HepG2 (cell line): ENCODE measurements around the gene SRSF1. TPM values are rescaled to one million over a fixed set of nuclear protein-coding genes. Genes with fewer than 3 reads are reported as not detected.
A peak's percentile ranks its signal among the peaks of the same experiment; 100 is the strongest.

Experiments
- FOXO1 ChIP-seq: sonication (generic); formaldehyde crosslinking; IDR thresholded peaks from 2 replicates; pipeline ENCODE4 v1.4.0; 2020; ENCODE audit warnings: missing genetic modification reagents
- HNF4G ChIP-seq, 2 experiments: sonication (generic) in 1 of 2; formaldehyde crosslinking in 1 of 2; IDR thresholded peaks; 2 replicates each; pipeline versions ENCODE4 v1.4.0 to v1.6.1; 2011 to 2020; ENCODE audit warnings: borderline replicate concordance in 2 of 2, low read depth in 2 of 2, mild to moderate bottlenecking in 2 of 2, low read length in 1 of 2, missing genetic modification reagents in 1 of 2, moderate library complexity in 1 of 2
- LCORL ChIP-seq, 2 experiments: fragments of 450-650 bp in 1 of 2; sonication (generic) in 1 of 2; formaldehyde crosslinking in 1 of 2; IDR thresholded peaks; 2 replicates each; pipeline versions ENCODE4 v1.5.0 to v1.6.1; 2017 to 2020; ENCODE audit warnings: antibody characterized with exemption in 1 of 2, missing genetic modification reagents in 1 of 2
- MIER2 ChIP-seq: IDR thresholded peaks from 2 replicates; pipeline ENCODE4 v1.6.1; 2016; ENCODE audit warnings: missing biosample characterization, missing genetic modification reagents
- NAIF1 ChIP-seq: sonication (generic); formaldehyde crosslinking; IDR thresholded peaks from 2 replicates; pipeline ENCODE4 v1.5.0; 2020; ENCODE audit warnings: mild to moderate bottlenecking, missing genetic modification reagents, borderline replicate concordance
- NR3C1 ChIP-seq: sonication (generic); formaldehyde crosslinking; IDR thresholded peaks from 2 replicates; pipeline ENCODE4 v1.4.0; 2020; ENCODE audit warnings: missing genetic modification reagents
- PAWR ChIP-seq: sonication (generic); formaldehyde crosslinking; IDR thresholded peaks from 2 replicates; pipeline ENCODE4 v1.4.0; 2020; ENCODE audit warnings: missing genetic modification reagents, mild to moderate bottlenecking, borderline replicate concordance
- POGZ ChIP-seq: sonication (generic); formaldehyde crosslinking; IDR thresholded peaks from 2 replicates; pipeline ENCODE4 v1.4.0; 2020; ENCODE audit warnings: mild to moderate bottlenecking, missing genetic modification reagents
- TOPORS ChIP-seq: sonication (generic); formaldehyde crosslinking; IDR thresholded peaks from 2 replicates; pipeline ENCODE4 v1.8.0; 2023; ENCODE audit warnings: mild to moderate bottlenecking, missing genetic modification reagents
- ZBTB38 ChIP-seq: sonication (generic); formaldehyde crosslinking; IDR thresholded peaks from 2 replicates; pipeline ENCODE4 v1.5.1; 2020; ENCODE audit warnings: mild to moderate bottlenecking, missing genetic modification reagents
- ZNF253 ChIP-seq: sonication (generic); formaldehyde crosslinking; IDR thresholded peaks from 2 replicates; pipeline ENCODE4 v1.8.0; 2022; ENCODE audit warnings: mild to moderate bottlenecking, missing genetic modification reagents, borderline replicate concordance
- ZNF264 ChIP-seq: sonication (generic); formaldehyde crosslinking; IDR thresholded peaks from 2 replicates; pipeline ENCODE4 v1.4.0; 2020; ENCODE audit warnings: missing genetic modification reagents
- ZNF383 ChIP-seq: sonication (generic); formaldehyde crosslinking; IDR thresholded peaks from 2 replicates; pipeline ENCODE4 v1.4.0; 2020; ENCODE audit warnings: missing genetic modification reagents, mild to moderate bottlenecking, borderline replicate concordance
- ZNF468 ChIP-seq: sonication (generic); formaldehyde crosslinking; IDR thresholded peaks from 2 replicates; pipeline ENCODE4 v1.8.0; 2022; ENCODE audit warnings: mild to moderate bottlenecking, moderate library complexity, missing genetic modification reagents
- ZNF567 ChIP-seq: sonication (generic); formaldehyde crosslinking; IDR thresholded peaks from 2 replicates; pipeline ENCODE4 v1.8.1; 2023; ENCODE audit warnings: mild to moderate bottlenecking, missing genetic modification reagents, borderline replicate concordance
- ZNF570 ChIP-seq: sonication (generic); formaldehyde crosslinking; IDR thresholded peaks from 2 replicates; pipeline ENCODE4 v1.4.0; 2020; ENCODE audit warnings: mild to moderate bottlenecking, missing genetic modification reagents, borderline replicate concordance
- polyA plus RNA-seq, 8 experiments: library from polyadenylated mRNA; depleted of rRNA in 3 of 8; stranded (reverse) in 7 of 8; unstranded in 1 of 8; fragments of >200 nt; fragmentation: Illumina TruSeq in 4 of 8; extraction: Trizol in 4 of 8; gene quantifications; 2 replicates each; pipeline versions ENCODE4 v1.2.1 to v1.2.3, GENCODE V29; 2011 to 2016; ENCODE audit warnings: low read depth in 4 of 8, missing spikeins in 1 of 8, mixed read lengths in 1 of 8; ENCODE audit not compliant: insufficient read depth in 1 of 8
- total RNA-seq, 5 experiments: library from RNA; depleted of rRNA; stranded (reverse); fragments of >200 nt; fragmentation: Illumina TruSeq; extraction: Trizol; gene quantifications; 2 replicates each; pipeline ENCODE4 v1.2.3, GENCODE V29; 2016; ENCODE audit warnings: low read depth in 1 of 5
- TF ChIP-seq, protein P1 (sequence below): sonication (generic); formaldehyde crosslinking; IDR thresholded peaks from 2 replicates; pipeline ENCODE4 v1.5.1; 2020; ENCODE audit warnings: mild to moderate bottlenecking, missing genetic modification reagents, borderline replicate concordance
- TF ChIP-seq, protein P2 (sequence below): sonication (generic); formaldehyde crosslinking; IDR thresholded peaks from 2 replicates; pipeline ENCODE4 v1.4.0; 2020; ENCODE audit warnings: mild to moderate bottlenecking, missing genetic modification reagents
- TF ChIP-seq, protein P3 (sequence below): sonication (generic); formaldehyde crosslinking; IDR thresholded peaks from 2 replicates; pipeline ENCODE4 v1.4.0; 2020; ENCODE audit warnings: missing genetic modification reagents
- TF ChIP-seq, protein P4 (sequence below): sonication (generic); formaldehyde crosslinking; IDR thresholded peaks from 2 replicates; pipeline ENCODE4 v1.9.0; 2021; ENCODE audit warnings: missing genetic modification reagents, mild to moderate bottlenecking, borderline replicate concordance
- TF ChIP-seq, protein P5 (sequence below): sonication (generic); formaldehyde crosslinking; IDR thresholded peaks from 2 replicates; pipeline ENCODE4 v1.4.0; 2020; ENCODE audit warnings: missing genetic modification reagents, borderline replicate concordance

The SRSF1 gene
- total and polyA plus RNA-seq, 2 of the 13 experiments (the other 11 are each of a cell fraction or from before 2014, with no cell fraction given): 142 to 445 TPM

DNA sequence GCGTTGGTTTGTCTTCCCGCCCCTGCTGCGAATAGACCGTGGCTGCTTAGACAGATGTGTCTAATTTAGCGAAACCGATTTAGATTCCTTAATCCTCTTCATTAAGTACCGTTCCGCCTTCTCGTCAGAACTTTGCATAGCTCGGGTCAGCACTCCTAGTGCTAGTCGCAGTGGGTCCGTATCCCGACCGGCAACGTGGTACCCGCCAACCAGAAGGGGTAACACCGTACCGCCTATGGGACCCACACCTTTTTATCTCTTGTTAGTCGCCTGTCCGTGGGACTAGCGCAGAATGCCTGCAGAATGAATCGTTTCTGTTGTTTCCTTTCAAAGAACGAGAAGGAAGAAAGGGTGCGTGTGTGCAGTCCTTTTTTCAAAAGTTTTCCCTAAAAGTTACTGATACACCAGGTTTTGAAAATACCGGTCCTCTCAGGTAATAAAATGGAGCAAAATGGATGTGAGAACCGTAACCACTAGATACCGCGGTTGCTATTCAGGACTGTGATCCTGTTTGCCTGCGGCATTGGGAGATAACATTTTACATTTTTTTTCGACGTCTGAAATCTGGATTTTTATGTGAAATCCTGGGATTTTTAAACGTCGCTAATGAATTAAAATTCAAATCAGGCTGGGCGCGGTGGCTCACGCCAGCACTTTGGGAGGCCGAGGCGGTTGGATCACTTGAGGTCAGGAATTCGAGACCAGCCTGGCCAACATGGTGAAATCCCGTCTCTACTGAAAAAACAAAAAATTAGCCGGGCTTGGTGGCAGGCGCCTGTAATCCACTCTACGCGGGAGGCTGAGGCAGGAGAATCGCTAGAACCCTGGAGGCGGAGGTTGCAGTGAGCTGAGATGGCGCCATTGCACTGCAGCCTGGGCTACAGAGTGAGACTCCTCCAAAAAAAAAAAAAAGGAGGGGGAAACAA lies 998 bp upstream of the SRSF1 start (continued):
- TF ChIP-seq MIER2 (CRISPR knock-in tag): peak; percentile 4; the same call in 1 of the 2 replicates
- TF ChIP-seq ZBTB38: peak; percentile 28; the same call in 1 of the 2 replicates
- TF ChIP-seq ZNF383: no peak
- TF ChIP-seq, protein P1, sequence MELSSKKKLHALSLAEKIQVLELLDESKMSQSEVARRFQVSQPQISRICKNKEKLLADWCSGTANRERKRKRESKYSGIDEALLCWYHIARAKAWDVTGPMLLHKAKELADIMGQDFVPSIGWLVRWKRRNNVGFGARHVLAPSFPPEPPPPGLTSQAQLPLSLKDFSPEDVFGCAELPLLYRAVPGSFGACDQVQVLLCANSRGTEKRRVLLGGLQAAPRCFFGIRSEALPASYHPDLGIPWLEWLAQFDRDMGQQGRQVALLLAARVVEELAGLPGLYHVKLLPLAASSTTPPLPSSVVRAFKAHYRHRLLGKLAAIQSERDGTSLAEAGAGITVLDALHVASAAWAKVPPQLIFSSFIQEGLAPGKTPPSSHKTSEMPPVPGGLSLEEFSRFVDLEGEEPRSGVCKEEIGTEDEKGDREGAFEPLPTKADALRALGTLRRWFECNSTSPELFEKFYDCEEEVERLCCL (CRISPR knock-in tag): no peak
- TF ChIP-seq, protein P2, sequence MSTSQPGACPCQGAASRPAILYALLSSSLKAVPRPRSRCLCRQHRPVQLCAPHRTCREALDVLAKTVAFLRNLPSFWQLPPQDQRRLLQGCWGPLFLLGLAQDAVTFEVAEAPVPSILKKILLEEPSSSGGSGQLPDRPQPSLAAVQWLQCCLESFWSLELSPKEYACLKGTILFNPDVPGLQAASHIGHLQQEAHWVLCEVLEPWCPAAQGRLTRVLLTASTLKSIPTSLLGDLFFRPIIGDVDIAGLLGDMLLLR (CRISPR knock-in tag): no peak
- TF ChIP-seq NAIF1 (CRISPR knock-in tag): peak; percentile 98
- TF ChIP-seq ZNF253 (CRISPR knock-in tag): 0 out of 2 replicates have a peak, but pooled peaks have one; percentile 68
- 0 out of 2 replicates have a peak, but pooled peaks have one; percentile 15 for TF ChIP-seq PAWR
- TF ChIP-seq POGZ (CRISPR knock-in tag): peak; percentile 37; the same call in 1 of the 2 replicates
- peak; percentile 79; the same call in 1 of the 2 replicates for TF ChIP-seq ZNF468 (CRISPR knock-in tag)
- TF ChIP-seq, protein P3, sequence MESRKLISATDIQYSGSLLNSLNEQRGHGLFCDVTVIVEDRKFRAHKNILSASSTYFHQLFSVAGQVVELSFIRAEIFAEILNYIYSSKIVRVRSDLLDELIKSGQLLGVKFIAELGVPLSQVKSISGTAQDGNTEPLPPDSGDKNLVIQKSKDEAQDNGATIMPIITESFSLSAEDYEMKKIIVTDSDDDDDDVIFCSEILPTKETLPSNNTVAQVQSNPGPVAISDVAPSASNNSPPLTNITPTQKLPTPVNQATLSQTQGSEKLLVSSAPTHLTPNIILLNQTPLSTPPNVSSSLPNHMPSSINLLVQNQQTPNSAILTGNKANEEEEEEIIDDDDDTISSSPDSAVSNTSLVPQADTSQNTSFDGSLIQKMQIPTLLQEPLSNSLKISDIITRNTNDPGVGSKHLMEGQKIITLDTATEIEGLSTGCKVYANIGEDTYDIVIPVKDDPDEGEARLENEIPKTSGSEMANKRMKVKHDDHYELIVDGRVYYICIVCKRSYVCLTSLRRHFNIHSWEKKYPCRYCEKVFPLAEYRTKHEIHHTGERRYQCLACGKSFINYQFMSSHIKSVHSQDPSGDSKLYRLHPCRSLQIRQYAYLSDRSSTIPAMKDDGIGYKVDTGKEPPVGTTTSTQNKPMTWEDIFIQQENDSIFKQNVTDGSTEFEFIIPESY: peak; percentile 80
- TF ChIP-seq, protein P4, sequence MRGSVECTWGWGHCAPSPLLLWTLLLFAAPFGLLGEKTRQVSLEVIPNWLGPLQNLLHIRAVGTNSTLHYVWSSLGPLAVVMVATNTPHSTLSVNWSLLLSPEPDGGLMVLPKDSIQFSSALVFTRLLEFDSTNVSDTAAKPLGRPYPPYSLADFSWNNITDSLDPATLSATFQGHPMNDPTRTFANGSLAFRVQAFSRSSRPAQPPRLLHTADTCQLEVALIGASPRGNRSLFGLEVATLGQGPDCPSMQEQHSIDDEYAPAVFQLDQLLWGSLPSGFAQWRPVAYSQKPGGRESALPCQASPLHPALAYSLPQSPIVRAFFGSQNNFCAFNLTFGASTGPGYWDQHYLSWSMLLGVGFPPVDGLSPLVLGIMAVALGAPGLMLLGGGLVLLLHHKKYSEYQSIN (CRISPR knock-in tag): 0 out of 2 replicates have a peak, but pooled peaks have one; percentile 26
- TF ChIP-seq LCORL (IDR thresholded peaks at IDR 0.05): no peak
- TF ChIP-seq LCORL (CRISPR knock-in tag; IDR thresholded peaks at IDR 0.05): no peak
- TF ChIP-seq TOPORS: no peak
- 0 out of 2 replicates have a peak, but pooled peaks have one; percentile 6 for TF ChIP-seq ZNF570 (CRISPR knock-in tag)
- TF ChIP-seq ZNF264: no peak
- 0 out of 2 replicates have a peak, but pooled peaks have one; percentile 8 for TF ChIP-seq FOXO1 (CRISPR knock-in tag)
- TF ChIP-seq HNF4G (IDR thresholded peaks at IDR 0.05; ENCODE audit: borderline replicate concordance, low read depth, low read length): 0 out of 2 replicates have a peak, but pooled peaks have one; percentile 2
- TF ChIP-seq HNF4G (CRISPR knock-in tag; IDR thresholded peaks at IDR 0.05; ENCODE audit: borderline replicate concordance, low read depth): no peak
- TF ChIP-seq NR3C1: no peak
- no peak for TF ChIP-seq ZNF567 (CRISPR knock-in tag)
- TF ChIP-seq, protein P5, sequence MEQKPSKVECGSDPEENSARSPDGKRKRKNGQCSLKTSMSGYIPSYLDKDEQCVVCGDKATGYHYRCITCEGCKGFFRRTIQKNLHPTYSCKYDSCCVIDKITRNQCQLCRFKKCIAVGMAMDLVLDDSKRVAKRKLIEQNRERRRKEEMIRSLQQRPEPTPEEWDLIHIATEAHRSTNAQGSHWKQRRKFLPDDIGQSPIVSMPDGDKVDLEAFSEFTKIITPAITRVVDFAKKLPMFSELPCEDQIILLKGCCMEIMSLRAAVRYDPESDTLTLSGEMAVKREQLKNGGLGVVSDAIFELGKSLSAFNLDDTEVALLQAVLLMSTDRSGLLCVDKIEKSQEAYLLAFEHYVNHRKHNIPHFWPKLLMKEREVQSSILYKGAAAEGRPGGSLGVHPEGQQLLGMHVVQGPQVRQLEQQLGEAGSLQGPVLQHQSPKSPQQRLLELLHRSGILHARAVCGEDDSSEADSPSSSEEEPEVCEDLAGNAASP: no peak
